Common myeloid progenitor, CD34-positive (primary cell): ENCODE measurements around the gene TXNDC8.

Experiments used
- CTCF ChIA-PET: fragments of 350-600 bp; sonication (Branson Sonifier 250); formaldehyde crosslinking; loops from one replicate; lab custom pipeline; 2021; ENCODE audit warnings: antibody characterized with exemption; lab: Charles Lee
- POLR2A ChIA-PET: fragments of 350-600 bp; sonication (Branson Sonifier 250); formaldehyde crosslinking; loops from one replicate; lab custom pipeline; 2021; ENCODE audit warnings: antibody characterized with exemption; lab: Charles Lee
- DNase-seq, 3 donors: peaks; one replicate each; pipeline versions ENCODE4 v3.0.0 to v3.0.0-alpha.2; 2013
- H3K27ac ChIP-seq, 2 experiments: 1 replicate in 1 of 2; 2 replicates in 1 of 2; pipeline ENCODE4 v1.7.0; 2013; ENCODE audit warnings: inconsistent platforms in 2 of 2, low read length in 2 of 2, mild to moderate bottlenecking in 2 of 2, low read depth in 1 of 2, moderate library complexity in 1 of 2; ENCODE audit not compliant: severe bottlenecking in 2 of 2, insufficient read depth in 1 of 2, poor library complexity in 1 of 2
- H3K27me3 ChIP-seq, 5 experiments: replicated peaks in 2 of 5; 1 replicate in 3 of 5; 2 replicates in 2 of 5; pipeline versions ENCODE4 v1.6.1 to v1.7.0; 2013; ENCODE audit warnings: low read length in 4 of 5, mild to moderate bottlenecking in 2 of 5, moderate library complexity in 2 of 5, inconsistent platforms in 1 of 5; ENCODE audit not compliant: insufficient read depth in 5 of 5, control insufficient read depth in 4 of 5
- H3K36me3 ChIP-seq, 4 experiments: 1 replicate in 2 of 4; 2 replicates in 2 of 4; pipeline versions ENCODE4 v1.6.1 to v1.7.0; 2013; ENCODE audit warnings: low read length in 3 of 4, control low read depth in 1 of 4, mild to moderate bottlenecking in 1 of 4; ENCODE audit not compliant: control insufficient read depth in 4 of 4, insufficient read depth in 4 of 4
- H3K4me1 ChIP-seq, 4 experiments: 1 replicate in 3 of 4; 2 replicates in 1 of 4; pipeline versions ENCODE4 v1.6.1 to v1.7.1; 2013; ENCODE audit warnings: low read length in 3 of 4, mild to moderate bottlenecking in 3 of 4, control low read depth in 1 of 4, inconsistent platforms in 1 of 4, moderate library complexity in 1 of 4; ENCODE audit not compliant: control insufficient read depth in 4 of 4, insufficient read depth in 4 of 4; ENCODE audit errors: control extremely low read depth in 1 of 4
- H3K4me3 ChIP-seq, 7 experiments: 1 replicate in 4 of 7; 2 replicates in 3 of 7; pipeline versions ENCODE4 v1.5.1 to v1.7.0; 2013; ENCODE audit warnings: mild to moderate bottlenecking in 7 of 7, low read length in 6 of 7, moderate library complexity in 6 of 7, inconsistent platforms in 2 of 7, low read depth in 2 of 7, control low read depth in 1 of 7; ENCODE audit not compliant: insufficient read depth in 4 of 7, control insufficient read depth in 1 of 7; ENCODE audit errors: extremely low read depth in 1 of 7
- H3K9me3 ChIP-seq, 5 experiments: 1 replicate in 4 of 5; 2 replicates in 1 of 5; pipeline versions ENCODE4 v1.6.1 to v1.7.1; 2013; ENCODE audit warnings: low read length in 4 of 5, mild to moderate bottlenecking in 2 of 5, inconsistent platforms in 1 of 5, low read depth in 1 of 5, moderate library complexity in 1 of 5; ENCODE audit not compliant: control insufficient read depth in 4 of 5, insufficient read depth in 2 of 5; ENCODE audit errors: control extremely low read depth in 1 of 5
- WGBS: methylation state at CpG from one replicate; pipeline ENCODE4 v1.1.5; 2013; ENCODE audit not compliant: insufficient coverage; 5-methylcytosine and 5-hydroxymethylcytosine counted together

The TXNDC8 gene

DNA sequence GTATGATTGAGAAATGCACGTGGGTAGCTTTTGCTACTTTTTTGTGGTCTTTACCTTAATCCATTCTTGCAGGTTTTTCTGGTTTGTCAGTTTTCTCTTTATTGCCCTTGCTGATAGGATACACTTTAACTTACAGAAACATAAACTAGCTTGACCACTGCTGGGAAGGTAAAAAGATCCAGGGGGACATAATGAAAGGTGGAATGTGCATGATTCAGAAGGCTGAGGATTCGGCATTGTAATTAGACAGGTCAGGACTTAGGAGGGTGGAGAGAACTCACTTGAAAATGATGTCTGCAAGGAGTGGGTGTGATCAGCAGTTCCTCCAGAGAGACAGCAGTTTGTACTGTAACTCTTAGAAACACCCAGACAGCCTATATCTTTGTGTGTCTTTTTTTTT lies 19.8 kb upstream of the TXNDC8 start:
- DNase-seq, result no peak
- H3K27me3 ChIP-seq, result no peaks in the 10 kb centered on the region
- no peak overlapping the region for H3K4me3 ChIP-seq
- no CpG with 5 or more reads among the region's 2 CpGs for WGBS
- no peaks in the 10 kb centered on the region for H3K36me3 ChIP-seq
- H3K27ac ChIP-seq, result no peak overlapping the region
- H3K4me1 ChIP-seq, result no peaks in the 10 kb centered on the region
- POLR2A ChIA-PET, result interaction anchor here (0.5 kb wide), 1 partner anchor 718 kb away, joined by 3 read pairs; no protein-coding TSS in a partner anchor
- no peaks in the 10 kb centered on the region for H3K9me3 ChIP-seq
- CTCF ChIA-PET, result interaction anchor here (1.4 kb wide), 1 partner anchor 80 kb away, joined by 3 read pairs; no protein-coding TSS in a partner anchor

DNA sequence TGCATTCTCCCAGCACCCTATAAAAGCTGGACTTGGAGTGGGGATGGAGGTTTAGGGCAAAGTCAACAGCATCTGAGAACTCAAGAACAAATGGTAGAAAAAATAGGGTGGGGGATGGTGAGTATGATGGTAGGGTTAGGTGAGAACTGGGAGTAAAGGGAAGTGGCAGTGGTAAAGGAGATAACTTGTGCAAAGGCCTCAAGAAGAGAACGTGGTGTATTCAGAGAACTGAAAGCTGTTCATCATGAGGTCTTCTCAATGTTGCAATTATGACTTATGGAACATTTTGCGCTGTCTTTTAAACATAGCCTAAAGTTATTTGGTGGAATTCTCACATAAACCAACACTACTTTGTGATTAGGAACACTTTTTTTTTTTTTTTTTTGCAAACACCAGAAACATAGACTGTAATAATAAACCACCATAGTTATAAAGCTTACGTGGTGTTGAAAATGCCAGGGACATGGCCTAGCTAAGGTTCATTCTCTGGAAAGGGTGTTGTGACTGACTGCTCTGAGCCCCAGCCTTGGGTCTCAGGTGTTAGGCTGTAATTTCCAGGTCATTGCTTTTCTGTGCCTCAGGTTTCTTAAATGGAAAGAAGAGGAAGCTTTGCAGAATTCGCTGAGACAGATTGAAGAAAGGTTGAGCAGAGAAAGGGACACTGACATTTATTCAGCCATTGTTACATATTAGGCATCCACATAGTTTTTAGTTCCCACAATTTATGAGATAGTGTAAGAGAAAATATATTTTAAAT lies 19.2 kb upstream of the TXNDC8 start:
- DNase-seq, result no peak
- no peaks in the 10 kb centered on the region for H3K4me1 ChIP-seq
- H3K9me3 ChIP-seq, result no peaks in the 10 kb centered on the region
- H3K36me3 ChIP-seq, result no peaks in the 10 kb centered on the region
- H3K4me3 ChIP-seq, result no peak overlapping the region
- ChIA-PET CTCF (interaction anchor here (1.4 kb wide), 1 partner anchor 79 kb away, joined by 3 read pairs; no protein-coding TSS in a partner anchor), POLR2A (interaction anchor here (0.5 to 0.6 kb wide), 2 partner anchors 20 to 717 kb away, joined by 3 to 10 read pairs; no protein-coding TSS in a partner anchor)
- H3K27me3 ChIP-seq, result no peaks in the 10 kb centered on the region
- no peak overlapping the region for H3K27ac ChIP-seq
- WGBS, result 100% methylated on average over 1 of the region's 4 CpGs

DNA sequence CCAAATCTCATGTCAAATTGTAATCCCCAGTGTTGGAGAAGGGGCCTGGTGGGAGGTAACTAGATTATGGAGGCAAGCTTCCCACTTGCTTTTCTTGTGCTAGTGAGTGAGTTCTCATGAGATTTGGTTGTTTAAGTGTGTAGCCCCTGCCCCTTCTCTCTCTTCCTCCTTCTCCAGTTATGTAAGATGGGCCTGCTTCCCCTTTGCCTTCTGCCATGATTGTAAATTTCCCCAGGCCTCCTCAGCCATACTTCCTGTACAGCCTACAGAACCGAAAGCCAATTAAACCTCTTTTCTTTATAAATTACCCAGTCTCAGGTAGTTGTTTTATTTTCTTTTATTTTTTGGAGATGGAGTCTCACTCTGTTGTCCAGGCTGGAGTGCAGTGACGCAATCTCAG lies 18.2 kb upstream of the TXNDC8 start:
- CTCF ChIA-PET, result no interaction called here
- POLR2A ChIA-PET, result no interaction called here

DNA sequence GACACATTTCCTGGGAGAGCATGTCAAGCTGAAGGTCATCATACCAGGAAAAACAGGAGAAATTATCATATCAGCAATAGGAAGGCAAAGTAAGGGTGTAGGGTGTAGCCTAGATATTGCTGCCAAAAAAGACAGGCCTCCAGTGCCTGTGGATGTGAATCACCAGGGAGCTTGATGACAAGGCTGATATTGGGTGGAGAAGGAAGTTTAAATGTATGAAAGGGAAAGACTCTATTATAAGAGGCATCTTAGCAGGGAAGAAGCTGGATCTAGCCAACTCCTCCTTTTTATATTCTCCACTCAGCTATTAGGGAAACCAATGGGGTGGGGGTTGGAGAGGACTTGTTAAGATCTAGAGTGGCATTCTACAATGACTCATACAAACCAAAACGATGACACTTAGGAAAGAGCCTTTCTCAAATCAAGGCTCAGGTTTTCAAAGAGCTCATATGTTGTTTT lies 13.4 kb upstream of the TXNDC8 start:
- peaks cover 0 to 3% (median 0%) of the 10 kb centered on the region in 5 experiments for H3K27me3 ChIP-seq
- CTCF ChIA-PET, result interaction anchor here (1.9 kb wide), 1 partner anchor 11 kb away, joined by 6 read pairs; no protein-coding TSS in a partner anchor
- H3K9me3 ChIP-seq, result no peaks in the 10 kb centered on the region
- no peak overlapping the region for H3K27ac ChIP-seq
- no peaks in the 10 kb centered on the region for H3K36me3 ChIP-seq
- no CpG with 5 or more reads among the region's 1 CpG for WGBS
- POLR2A ChIA-PET, result no interaction called here
- DNase-seq, result no peak
- no peak overlapping the region for H3K4me3 ChIP-seq
- H3K4me1 ChIP-seq, result no peaks in the 10 kb centered on the region

More for the DNA sequence above, 18.2 kb upstream of the TXNDC8 start:
- H3K27me3 ChIP-seq, result no peaks in the 10 kb centered on the region
- no peaks in the 10 kb centered on the region for H3K4me1 ChIP-seq
- WGBS, result no CpG with 5 or more reads among the region's 2 CpGs
- H3K9me3 ChIP-seq, result no peaks in the 10 kb centered on the region
- no peak overlapping the region for H3K4me3 ChIP-seq
- no peaks in the 10 kb centered on the region for H3K36me3 ChIP-seq
- H3K27ac ChIP-seq, result no peak overlapping the region
- DNase-seq, result no peak

DNA sequence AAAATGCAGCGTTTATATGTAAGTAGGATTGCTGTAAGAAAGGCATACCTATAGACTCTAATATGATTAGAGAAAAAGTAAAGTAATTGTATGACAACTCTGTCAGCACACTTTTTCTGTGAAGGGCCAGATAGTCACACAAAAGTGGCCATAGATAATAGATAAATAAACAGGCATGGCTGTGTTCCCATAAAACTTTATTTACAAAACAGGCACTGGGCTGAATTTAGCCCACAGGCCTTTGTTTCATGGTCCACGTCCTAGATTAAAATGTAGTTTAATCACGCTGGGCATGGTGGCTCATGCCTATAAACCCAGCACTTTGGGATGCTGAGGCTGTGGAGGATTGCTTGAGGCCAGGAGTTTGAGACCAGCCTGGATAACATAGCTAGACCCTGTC lies 8.7 kb upstream of the TXNDC8 start:
- no peak overlapping the region for H3K4me3 ChIP-seq
- WGBS, result 50% methylated on average over 2 of the region's 3 CpGs
- no peak overlapping the region for H3K27ac ChIP-seq
- POLR2A ChIA-PET, result no interaction called here
- H3K27me3 ChIP-seq, result peaks cover 0 to 3% (median 0%) of the 10 kb centered on the region in 5 experiments
- no peak for DNase-seq
- no peaks in the 10 kb centered on the region for H3K9me3 ChIP-seq
- no peaks in the 10 kb centered on the region for H3K4me1 ChIP-seq
- H3K36me3 ChIP-seq, result no peaks in the 10 kb centered on the region
- CTCF ChIA-PET, result no interaction called here

DNA sequence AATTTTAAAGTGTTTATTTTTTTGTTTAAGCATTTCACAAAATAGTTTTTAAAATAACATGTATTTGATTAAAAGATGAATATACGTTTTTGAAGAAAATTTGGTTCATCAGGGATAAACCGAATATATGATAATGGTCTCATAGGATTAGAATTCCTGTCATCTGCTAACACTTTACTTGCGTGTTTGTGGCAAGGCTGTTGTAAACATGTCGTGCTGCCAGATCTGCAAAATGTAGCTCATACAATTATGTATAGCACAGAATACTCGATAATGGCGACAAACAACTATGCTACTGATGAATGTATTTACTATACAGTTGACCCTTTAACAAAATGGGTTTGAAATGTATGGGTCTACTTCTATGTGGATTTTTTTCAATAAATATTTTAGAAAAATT lies 7.2 kb upstream of the TXNDC8 start:
- H3K27ac ChIP-seq, result no peak overlapping the region
- WGBS, result 97% methylated on average over 4 of the region's 6 CpGs
- H3K9me3 ChIP-seq, result no peaks in the 10 kb centered on the region
- no peaks in the 10 kb centered on the region for H3K36me3 ChIP-seq
- ChIA-PET CTCF (interaction anchor here (1.0 kb wide), 1 partner anchor 10 kb away, joined by 3 read pairs; no protein-coding TSS in a partner anchor), POLR2A (no interaction called here)
- peaks cover 0 to 3% (median 0%) of the 10 kb centered on the region in 5 experiments for H3K27me3 ChIP-seq
- H3K4me3 ChIP-seq, result no peak overlapping the region
- no peak for DNase-seq
- H3K4me1 ChIP-seq, result no peaks in the 10 kb centered on the region

DNA sequence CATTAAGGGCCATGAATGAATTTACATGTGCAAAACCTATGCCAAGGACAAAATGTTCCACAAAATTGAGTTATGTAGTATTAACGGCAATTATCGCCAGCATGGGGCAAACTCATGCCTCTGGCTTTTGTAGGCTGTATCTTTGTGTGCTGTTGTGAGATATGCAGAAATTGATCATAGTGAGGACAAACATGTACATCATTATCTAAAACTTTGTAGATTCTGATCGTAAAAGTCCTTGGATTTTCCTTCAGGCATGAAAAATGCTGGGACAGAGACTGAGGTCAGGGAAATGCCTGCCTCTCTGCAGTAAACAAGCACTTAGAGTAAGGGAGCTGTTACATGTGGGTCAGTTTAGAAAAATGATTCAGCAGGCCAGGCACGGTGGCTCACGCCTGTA lies 5.9 kb upstream of the TXNDC8 start:
- no peaks in the 10 kb centered on the region for H3K4me1 ChIP-seq
- CTCF ChIA-PET, result no interaction called here
- POLR2A ChIA-PET, result no interaction called here
- H3K4me3 ChIP-seq, result no peak overlapping the region
- no peak for DNase-seq
- no peaks in the 10 kb centered on the region for H3K27me3 ChIP-seq
- no peaks in the 10 kb centered on the region for H3K9me3 ChIP-seq
- no peaks in the 10 kb centered on the region for H3K36me3 ChIP-seq
- no peak overlapping the region for H3K27ac ChIP-seq
- 89% methylated on average over 1 of the region's 5 CpGs for WGBS
